ENCODE results near the gene TMEM18. TPM values are rescaled to one million over a fixed set of nuclear protein-coding genes. Genes with fewer than 3 reads are reported as not detected.

Gene TMEM18
- total RNA-seq, 1 donor from 2014 or later, result 37.1 TPM

- Mint-ChIP-seq H3K27ac (no peak overlapping the region), H3K4me1 (no peaks in the 10 kb centered on the region), H3K9me3 (peaks cover 15% of the 10 kb centered on the region), H3K4me3 (no peak overlapping the region), H3K36me3 (peaks cover 31% of the 10 kb centered on the region), H3K27me3 (ENCODE audit: low read depth) (peaks cover 33% of the 10 kb centered on the region)
- no peak for TF ChIP-seq CTCF (IDR thresholded peaks at IDR 0.05; ENCODE audit: unreplicated experiment)
- no peak for DNase-seq (ENCODE audit: low spot score in 2 of 2, unreplicated experiment in 2 of 2)
Measured at GRCh38 chr2:661360-661635, 15.9 kb downstream of the TMEM18 start.

GRCh38 chr2:660586-661359, 16.4 kb downstream of the TMEM18 start:
- Mint-ChIP-seq H3K9me3 (peaks cover 11% of the 10 kb centered on the region), H3K36me3 (peaks cover 26% of the 10 kb centered on the region), H3K27me3 (ENCODE audit: low read depth) (peaks cover 33% of the 10 kb centered on the region), H3K4me1 (no peaks in the 10 kb centered on the region), H3K4me3 (no peak overlapping the region), H3K27ac (no peak overlapping the region)
- no peak for DNase-seq (ENCODE audit: low spot score in 2 of 2, unreplicated experiment in 2 of 2)
- no peak for TF ChIP-seq CTCF (IDR thresholded peaks at IDR 0.05; ENCODE audit: unreplicated experiment)

- DNase-seq (ENCODE audit: low spot score in 2 of 2, unreplicated experiment in 2 of 2), result no peak
- H3K27ac Mint-ChIP-seq, result no peak overlapping the region
- no peaks in the 10 kb centered on the region for H3K4me1 Mint-ChIP-seq
- peaks cover 19% of the 10 kb centered on the region for H3K36me3 Mint-ChIP-seq
- H3K9me3 Mint-ChIP-seq, result peaks cover 4% of the 10 kb centered on the region
- H3K27me3 Mint-ChIP-seq (ENCODE audit: low read depth), result peaks cover 33% of the 10 kb centered on the region
- TF ChIP-seq CTCF (IDR thresholded peaks at IDR 0.05; ENCODE audit: unreplicated experiment), result no peak
- H3K4me3 Mint-ChIP-seq, result no peak overlapping the region
Measured at GRCh38 chr2:660029-660428, 17.2 kb downstream of the TMEM18 start.

GRCh38 chr2:658426-658825, 18.8 kb downstream of the TMEM18 start:
- Mint-ChIP-seq H3K4me3 (no peak overlapping the region), H3K9me3 (no peaks in the 10 kb centered on the region), H3K4me1 (no peaks in the 10 kb centered on the region), H3K36me3 (peaks cover 4% of the 10 kb centered on the region), H3K27me3 (ENCODE audit: low read depth) (peaks cover 33% of the 10 kb centered on the region), H3K27ac (no peak overlapping the region)
- TF ChIP-seq CTCF (IDR thresholded peaks at IDR 0.05; ENCODE audit: unreplicated experiment), result no peak
- no peak for DNase-seq (ENCODE audit: low spot score in 2 of 2, unreplicated experiment in 2 of 2)

GRCh38 chr2:657766-658165, 19.4 kb downstream of the TMEM18 start:
- Mint-ChIP-seq H3K4me1 (no peaks in the 10 kb centered on the region), H3K27me3 (ENCODE audit: low read depth) (peaks cover 33% of the 10 kb centered on the region), H3K9me3 (no peaks in the 10 kb centered on the region), H3K27ac (no peak overlapping the region), H3K4me3 (no peak overlapping the region), H3K36me3 (no peaks in the 10 kb centered on the region)
- no peak for TF ChIP-seq CTCF (IDR thresholded peaks at IDR 0.05; ENCODE audit: unreplicated experiment)
- no peak for DNase-seq (ENCODE audit: low spot score in 2 of 2, unreplicated experiment in 2 of 2)

GRCh38 chr2:656676-657075, 20.5 kb downstream of the TMEM18 start:
- Mint-ChIP-seq H3K4me3 (no peak overlapping the region), H3K27ac (no peak overlapping the region), H3K36me3 (no peaks in the 10 kb centered on the region), H3K9me3 (no peaks in the 10 kb centered on the region), H3K4me1 (no peaks in the 10 kb centered on the region), H3K27me3 (ENCODE audit: low read depth) (peaks cover 31% of the 10 kb centered on the region)
- no peak for TF ChIP-seq CTCF (IDR thresholded peaks at IDR 0.05; ENCODE audit: unreplicated experiment)
- DNase-seq (ENCODE audit: low spot score in 2 of 2, unreplicated experiment in 2 of 2), result no peak
